ENCODE data around the gene KLHDC1. TPM values are rescaled to one million over a fixed set of nuclear protein-coding genes. Genes with fewer than 3 reads are reported as not detected.

KLHDC1 gene
- 3.2 and 5.7 TPM in 2 replicates for total RNA-seq

GRCh38 chr14:49692811-49693734 lies at the start of gene KLHDC1:
Gene KLHDC1 (plus strand): TSS chr14:49693120. CDS start chr14:49693195, 75 bp downstream.

GRCh38 chr14:49687942-49688700 lies 4.8 kb upstream of the KLHDC1 start, which contains the start of gene POLE2:
Gene POLE2 (minus strand): TSS chr14:49688214. CDS start chr14:49688203, 11 bp downstream.

GRCh38 chr14:49767571-49768300 lies 74.8 kb downstream of the KLHDC1 start, which contains the start of gene KLHDC2:
Gene KLHDC2 (plus strand): TSS chr14:49768153. CDS start chr14:49768469, 316 bp downstream.

Small RNA genes lying within 50 kb of the gene (small RNA-seq; reads per million reads assigned to genes)
- not detected for gene RNU6ATAC30P

Other genes starting within 250 kb of the KLHDC1 start
- 977 and 987 TPM in 2 replicates for gene RPS29, start 106.7 kb upstream of the KLHDC1 start, total RNA-seq
- gene LRR1, start 94.2 kb upstream of the KLHDC1 start, total RNA-seq = 7.0 and 9.1 TPM in 2 replicates
- gene RPL36AL, start 72.5 kb upstream of the KLHDC1 start, total RNA-seq = 72.2 and 95.4 TPM in 2 replicates
- 79.5 and 81.0 TPM in 2 replicates for gene MGAT2, start 72.3 kb upstream of the KLHDC1 start, total RNA-seq
- 7.4 and 7.6 TPM in 2 replicates for gene DNAAF2, start 57.9 kb upstream of the KLHDC1 start, total RNA-seq
- 2.7 and 4.7 TPM in 2 replicates for gene POLE2, start 4.9 kb upstream of the KLHDC1 start, total RNA-seq
- 78.3 and 79.5 TPM in 2 replicates for gene KLHDC2, start 75.0 kb downstream of the KLHDC1 start, total RNA-seq
- 50.4 and 57.9 TPM in 2 replicates for gene NEMF, start 159.7 kb downstream of the KLHDC1 start, total RNA-seq
- gene ARF6, start 200.0 kb downstream of the KLHDC1 start, total RNA-seq = 73.3 and 74.8 TPM in 2 replicates